ENCODE results near the gene PSME3IP1.

The PSME3IP1 gene

DNA sequence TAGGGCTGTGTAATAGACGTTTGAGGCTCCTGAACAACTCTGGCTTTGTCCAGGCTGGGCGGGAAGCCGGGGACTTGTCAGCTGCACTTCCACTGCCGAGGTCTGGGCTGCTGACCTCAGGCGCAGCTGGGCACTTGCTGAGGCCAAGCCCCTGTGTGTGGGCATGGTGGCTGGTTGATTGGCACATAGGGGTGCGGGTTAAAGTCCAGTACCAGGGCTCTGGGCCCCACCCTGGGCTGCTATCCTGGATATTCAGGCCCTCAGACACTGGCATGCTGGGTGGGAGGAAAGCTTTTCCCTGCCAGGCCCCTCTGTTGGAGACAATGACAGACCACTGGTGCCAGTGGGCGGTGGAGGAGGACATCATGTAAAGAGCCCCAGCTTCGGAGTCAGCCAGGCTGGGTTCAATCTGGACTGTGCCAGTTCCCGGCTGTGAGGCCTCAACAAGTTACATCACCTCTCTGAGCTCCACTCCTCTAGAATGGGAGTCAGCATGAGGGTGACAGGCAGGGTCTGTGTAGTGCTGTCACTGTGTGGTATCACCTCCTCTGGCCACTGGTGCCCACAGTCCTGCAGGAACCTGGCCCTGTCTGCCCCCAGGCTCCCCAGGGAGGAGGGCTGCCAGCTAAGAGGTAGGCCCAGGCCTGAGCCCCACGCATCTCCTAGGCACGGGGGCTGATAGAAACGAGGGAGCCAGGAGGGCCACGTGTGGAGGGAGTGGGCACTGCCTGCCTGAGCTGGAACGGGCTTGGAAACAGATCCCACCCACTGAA is 42.5 kb downstream of the PSME3IP1 start:
- no peak for DNase-seq
- Histone ChIP-seq H3K4me3 (ENCODE audit: low read depth, low read length) (no peak overlapping the region), H3K27ac (no peak overlapping the region), H3K36me3 (replicated peaks) (no peaks in the 10 kb centered on the region), H3K27me3 (replicated peaks) (no peaks in the 10 kb centered on the region)
- in situ Hi-C loops (cut with HindIII; ENCODE audit: low pct_ligation_motif_present, low sequenced_read_pairs) = no loop called here
- TF ChIP-seq, protein P1, sequence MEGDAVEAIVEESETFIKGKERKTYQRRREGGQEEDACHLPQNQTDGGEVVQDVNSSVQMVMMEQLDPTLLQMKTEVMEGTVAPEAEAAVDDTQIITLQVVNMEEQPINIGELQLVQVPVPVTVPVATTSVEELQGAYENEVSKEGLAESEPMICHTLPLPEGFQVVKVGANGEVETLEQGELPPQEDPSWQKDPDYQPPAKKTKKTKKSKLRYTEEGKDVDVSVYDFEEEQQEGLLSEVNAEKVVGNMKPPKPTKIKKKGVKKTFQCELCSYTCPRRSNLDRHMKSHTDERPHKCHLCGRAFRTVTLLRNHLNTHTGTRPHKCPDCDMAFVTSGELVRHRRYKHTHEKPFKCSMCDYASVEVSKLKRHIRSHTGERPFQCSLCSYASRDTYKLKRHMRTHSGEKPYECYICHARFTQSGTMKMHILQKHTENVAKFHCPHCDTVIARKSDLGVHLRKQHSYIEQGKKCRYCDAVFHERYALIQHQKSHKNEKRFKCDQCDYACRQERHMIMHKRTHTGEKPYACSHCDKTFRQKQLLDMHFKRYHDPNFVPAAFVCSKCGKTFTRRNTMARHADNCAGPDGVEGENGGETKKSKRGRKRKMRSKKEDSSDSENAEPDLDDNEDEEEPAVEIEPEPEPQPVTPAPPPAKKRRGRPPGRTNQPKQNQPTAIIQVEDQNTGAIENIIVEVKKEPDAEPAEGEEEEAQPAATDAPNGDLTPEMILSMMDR (IDR thresholded peaks at IDR 0.05; ENCODE audit: low read depth, low read length, missing control alignments) = no peak

DNA sequence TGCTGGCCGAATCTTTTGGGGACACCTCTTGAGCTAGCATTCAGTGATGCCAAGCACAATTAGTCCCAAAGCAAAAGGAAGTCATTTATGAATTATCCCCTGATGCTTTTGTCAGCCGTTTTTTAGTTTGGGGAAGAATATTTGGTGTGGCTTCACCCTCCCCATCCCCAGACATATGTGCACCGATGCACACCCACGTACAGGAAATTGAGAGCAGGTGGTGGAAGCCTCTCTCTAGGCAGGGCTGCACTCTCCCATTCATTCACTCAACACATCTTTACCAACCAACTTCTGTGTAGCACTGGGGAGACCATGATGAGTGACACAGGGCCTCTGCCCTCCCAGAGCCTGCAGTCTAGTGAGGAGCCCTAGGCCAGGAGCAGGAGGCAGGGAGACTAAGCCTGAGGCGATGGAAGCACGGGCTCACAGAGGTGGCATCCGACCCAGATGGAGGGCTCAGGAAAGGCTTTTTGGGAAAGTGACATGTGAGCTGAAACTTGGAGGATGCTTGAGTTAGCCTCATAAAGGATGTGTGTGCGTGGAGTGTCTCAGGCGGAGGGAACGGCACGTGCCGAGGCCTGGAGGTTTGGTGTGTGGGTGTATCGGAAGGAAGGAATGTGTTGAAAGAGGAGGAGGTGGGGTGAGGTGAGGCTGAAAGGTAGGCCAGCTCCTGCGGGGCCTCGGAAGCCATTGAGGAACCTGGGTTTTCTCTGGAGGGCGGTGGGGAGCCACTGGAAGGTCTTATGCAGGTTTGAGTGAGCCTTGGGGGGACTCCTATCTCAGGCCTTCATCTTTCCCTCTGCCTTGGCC is 43.8 kb downstream of the PSME3IP1 start:
- in situ Hi-C loops (cut with HindIII; ENCODE audit: low pct_ligation_motif_present, low sequenced_read_pairs) = no loop called here
- Histone ChIP-seq H3K27ac (no peak overlapping the region), H3K4me3 (ENCODE audit: low read depth, low read length) (no peak overlapping the region), H3K36me3 (replicated peaks) (no peaks in the 10 kb centered on the region), H3K27me3 (replicated peaks) (no peaks in the 10 kb centered on the region)
- TF ChIP-seq, protein P1 (IDR thresholded peaks at IDR 0.05; ENCODE audit: low read depth, low read length, missing control alignments) = no peak
- DNase-seq = no peak

DNA sequence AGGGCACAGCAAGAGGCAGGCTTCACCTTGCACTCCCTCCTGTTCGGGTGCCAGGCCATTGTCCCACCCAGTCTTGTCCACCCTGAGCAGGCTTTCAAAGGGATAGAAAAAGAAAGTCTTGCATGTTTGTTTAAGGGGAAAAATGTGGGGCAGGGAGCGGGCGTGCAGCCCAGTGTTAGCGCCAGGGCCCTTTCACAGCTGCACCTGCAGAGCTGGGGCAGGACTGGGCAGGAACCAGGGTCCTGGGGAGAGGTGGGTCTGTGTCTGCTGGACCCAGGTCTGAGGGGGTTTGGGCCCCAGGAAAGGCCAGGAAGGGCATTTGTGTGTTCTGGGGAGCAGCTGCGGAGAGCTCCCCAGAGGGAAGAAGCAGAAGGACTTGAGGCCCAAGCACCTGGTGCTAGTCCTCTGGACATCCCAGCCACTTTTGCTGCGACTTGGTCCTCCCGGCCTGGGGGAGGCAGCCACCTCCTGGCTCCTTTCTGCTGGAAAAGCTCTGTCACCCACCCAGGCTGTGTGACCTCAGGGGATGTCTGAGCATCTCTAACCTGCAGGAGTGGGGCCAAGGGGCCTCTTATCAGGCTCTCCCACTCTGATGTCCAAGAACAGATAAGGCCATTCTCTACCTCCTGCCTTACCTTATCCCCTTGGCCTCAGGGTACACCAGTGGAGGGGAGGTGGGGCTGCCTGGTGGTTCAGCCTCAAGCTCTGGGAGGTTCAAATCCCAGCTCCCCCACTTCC is 44.7 kb downstream of the PSME3IP1 start:
- no peak overlapping the region for H3K27ac ChIP-seq
- no peaks in the 10 kb centered on the region for H3K27me3 ChIP-seq (replicated peaks)
- in situ Hi-C loops (cut with HindIII; ENCODE audit: low pct_ligation_motif_present, low sequenced_read_pairs) = no loop called here
- TF ChIP-seq, protein P1 (IDR thresholded peaks at IDR 0.05; ENCODE audit: low read depth, low read length, missing control alignments) = no peak
- no peaks in the 10 kb centered on the region for H3K36me3 ChIP-seq (replicated peaks)
- H3K4me3 ChIP-seq (ENCODE audit: low read depth, low read length) = no peak overlapping the region
- DNase-seq = no peak

DNA sequence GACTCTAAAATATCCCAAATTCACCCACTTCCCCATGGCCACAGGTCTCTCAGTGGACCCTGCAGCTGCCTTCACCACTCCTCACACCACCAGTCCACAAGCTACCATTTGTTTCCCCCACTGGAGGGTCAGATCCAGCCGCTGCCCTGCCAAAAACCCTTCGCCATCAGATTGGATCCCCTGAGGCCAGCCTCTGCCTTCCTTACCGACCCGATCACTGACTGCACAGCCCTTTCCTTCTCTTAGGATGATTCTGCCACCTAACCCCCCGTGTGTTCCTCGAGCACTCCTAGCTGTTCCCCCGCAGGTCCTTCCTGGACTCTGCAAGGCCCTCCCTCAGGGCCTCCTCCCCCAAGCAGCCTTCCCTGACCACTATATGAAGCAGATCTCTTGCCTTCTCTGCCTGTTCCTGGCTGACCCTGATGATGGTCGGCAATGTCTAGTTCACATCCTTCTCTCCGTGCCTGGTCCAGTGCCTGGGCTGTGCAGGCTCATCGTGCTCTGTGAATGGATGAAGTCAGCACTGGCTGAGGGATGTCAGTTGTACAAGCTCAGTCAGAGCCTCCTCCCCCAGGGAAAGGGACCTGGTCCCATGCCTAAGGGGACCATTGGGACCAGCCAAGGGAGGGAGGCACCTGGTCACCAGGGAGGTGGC is 47.4 kb downstream of the PSME3IP1 start:
- H3K27me3 ChIP-seq (replicated peaks) = no peaks in the 10 kb centered on the region
- H3K36me3 ChIP-seq (replicated peaks) = no peaks in the 10 kb centered on the region
- in situ Hi-C loops (cut with HindIII; ENCODE audit: low pct_ligation_motif_present, low sequenced_read_pairs) = no loop called here
- H3K27ac ChIP-seq = no peak overlapping the region
- TF ChIP-seq, protein P1 (IDR thresholded peaks at IDR 0.05; ENCODE audit: low read depth, low read length, missing control alignments) = no peak
- no peak overlapping the region for H3K4me3 ChIP-seq (ENCODE audit: low read depth, low read length)
- no peak for DNase-seq

DNA sequence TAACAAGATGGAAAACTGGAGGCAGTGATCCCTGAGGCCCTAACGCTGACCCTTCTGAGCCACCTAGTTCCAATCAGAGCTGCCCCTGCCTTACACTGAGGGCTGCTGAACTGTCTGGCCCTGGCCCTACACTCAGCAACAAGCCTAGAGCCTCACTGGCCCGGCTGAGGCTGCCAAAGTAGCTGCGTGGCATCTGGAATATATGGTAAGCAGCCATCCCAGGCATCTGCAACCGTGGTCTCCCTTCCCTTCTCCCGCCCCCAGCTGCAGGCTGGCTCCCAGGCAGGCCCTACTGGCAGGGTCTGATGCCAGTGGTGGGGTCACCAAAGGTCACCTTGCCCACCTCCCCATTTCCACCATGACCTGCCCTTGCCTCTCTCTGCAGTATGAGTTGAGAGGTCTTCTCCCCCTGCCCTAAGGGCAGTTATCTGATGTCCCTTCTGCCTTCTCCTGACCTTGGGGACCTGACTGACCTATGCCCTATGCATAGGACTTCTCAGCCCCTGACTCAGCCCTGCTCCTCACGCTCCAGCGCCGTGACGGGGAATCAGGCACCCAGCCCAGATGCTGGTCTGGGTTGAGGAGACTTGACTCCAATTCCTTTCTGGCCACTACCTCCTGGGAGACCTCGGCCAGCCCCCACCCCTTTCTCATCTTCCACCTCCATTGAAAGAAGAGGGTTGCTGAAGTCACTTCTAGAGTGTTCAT is 48.1 kb downstream of the PSME3IP1 start:
- TF ChIP-seq, protein P1 (IDR thresholded peaks at IDR 0.05; ENCODE audit: low read depth, low read length, missing control alignments) = no peak
- H3K36me3 ChIP-seq (replicated peaks) = no peaks in the 10 kb centered on the region
- H3K4me3 ChIP-seq (ENCODE audit: low read depth, low read length) = no peak overlapping the region
- in situ Hi-C loops (cut with HindIII; ENCODE audit: low pct_ligation_motif_present, low sequenced_read_pairs) = no loop called here
- no peak overlapping the region for H3K27ac ChIP-seq
- no peaks in the 10 kb centered on the region for H3K27me3 ChIP-seq (replicated peaks)
- no peak for DNase-seq

Measured in brain microvascular endothelial cell (primary cell).